Endothelial cell of umbilical vein (primary cell): ENCODE results near the gene SYNPO2.

ENCODE experiments used
- MYC ChIP-seq: IDR thresholded peaks from one replicate; pipeline ENCODE4 v1.6.1; 2011; ENCODE audit warnings: mild to moderate bottlenecking, low read depth, low read length
- POLR2AphosphoS5 ChIP-seq: IDR thresholded peaks from 2 replicates; pipeline ENCODE4 v1.6.1; 2012; ENCODE audit warnings: low read depth, mild to moderate bottlenecking, control low read depth, low read length, moderate library complexity; ENCODE audit not compliant: insufficient read depth

- TF ChIP-seq POLR2AphosphoS5 (no peak), MYC (no peak)
These were observed 73.9 kb downstream of the SYNPO2 start for GRCh38 chr4:118962540-118962939.
